Measurements from ENCODE around the gene SH2D1A.
"Not testable (repeated sequence)": the region's sequence is repeated elsewhere in the genome, so short reads cannot be mapped to it uniquely, and the experiment has no call there.

The SH2D1A gene

GRCh38 chrX:124358800-124359383 lies 12.5 kb downstream of the SH2D1A start:
- DNase-seq: no peak

- DNase-seq: no peak
Measured at GRCh38 chrX:124362072-124362471, 15.7 kb downstream of the SH2D1A start.

GRCh38 chrX:124362761-124363160 lies 16.4 kb downstream of the SH2D1A start:
- no peak for DNase-seq

GRCh38 chrX:124369722-124370121 lies 23.4 kb downstream of the SH2D1A start:
- DNase-seq: no peak

- DNase-seq: no peak
Measured at GRCh38 chrX:124373348-124373747, 27.0 kb downstream of the SH2D1A start.

- no peak for DNase-seq
Measured at GRCh38 chrX:124378643-124379042, 32.3 kb downstream of the SH2D1A start.

GRCh38 chrX:124383354-124383753 lies 37.0 kb downstream of the SH2D1A start:
- DNase-seq: no peak

GRCh38 chrX:124386401-124386800 lies 40.0 kb downstream of the SH2D1A start:
- no peak for DNase-seq

GRCh38 chrX:124388562-124388961 lies 42.2 kb downstream of the SH2D1A start:
- peak; percentile 49 for DNase-seq

- no peak for DNase-seq
Measured at GRCh38 chrX:124392794-124393193, 46.4 kb downstream of the SH2D1A start.

- DNase-seq: no peak
Measured at GRCh38 chrX:124393238-124393637, 46.9 kb downstream of the SH2D1A start.

- no peak for DNase-seq
Measured at GRCh38 chrX:124393659-124394058, 47.3 kb downstream of the SH2D1A start.

GRCh38 chrX:124395145-124395880 lies 49.0 kb downstream of the SH2D1A start:
- DNase-seq: no peak

GRCh38 chrX:124401696-124402095 lies 55.3 kb downstream of the SH2D1A start:
- DNase-seq: no peak

- no peak for DNase-seq
Measured at GRCh38 chrX:124405868-124406267, 59.5 kb downstream of the SH2D1A start.

GRCh38 chrX:124406294-124407014 lies 60.1 kb downstream of the SH2D1A start:
- DNase-seq: peak; percentile 56

- no peak for DNase-seq
Measured at GRCh38 chrX:124407226-124407625, 60.9 kb downstream of the SH2D1A start.

GRCh38 chrX:124408380-124408779 lies 62.0 kb downstream of the SH2D1A start:
- not testable (repeated sequence) for DNase-seq

GRCh38 chrX:124413244-124413643 lies 66.9 kb downstream of the SH2D1A start:
- no peak for DNase-seq

- DNase-seq: no peak
Measured at GRCh38 chrX:124414281-124414680, 67.9 kb downstream of the SH2D1A start.

- DNase-seq: no peak
Measured at GRCh38 chrX:124415115-124415800, 68.9 kb downstream of the SH2D1A start.

- no peak for DNase-seq
Measured at GRCh38 chrX:124421898-124422655, 75.7 kb downstream of the SH2D1A start.

All from activated naive CD4-positive, alpha-beta T cell treated with anti-CD3 and anti-CD28 coated beads, Interleukin-2, amount 50 U/mL, for 16 hours (primary cell).